Mammary epithelial cell (primary cell): ENCODE data around the gene CCL2.

Experiments used
- EZH2 ChIP-seq: IDR thresholded peaks from 2 replicates; pipeline ENCODE4 v1.6.1; 2012; ENCODE audit warnings: low read length, inconsistent platforms, borderline replicate concordance
- TF ChIP-seq, protein P1 (sequence below), 2 donors: IDR thresholded peaks in 1 of 2; conservative IDR thresholded peaks in 1 of 2; 2 replicates each; pipeline ENCODE4 v1.5.1; 2011 to 2012; ENCODE audit warnings: inconsistent platforms in 2 of 2, low read length in 2 of 2, mild to moderate bottlenecking in 2 of 2, control low read depth in 1 of 2, low read depth in 1 of 2; ENCODE audit not compliant: insufficient read depth in 1 of 2; ENCODE audit errors: extremely low read depth in 1 of 2

DNA sequence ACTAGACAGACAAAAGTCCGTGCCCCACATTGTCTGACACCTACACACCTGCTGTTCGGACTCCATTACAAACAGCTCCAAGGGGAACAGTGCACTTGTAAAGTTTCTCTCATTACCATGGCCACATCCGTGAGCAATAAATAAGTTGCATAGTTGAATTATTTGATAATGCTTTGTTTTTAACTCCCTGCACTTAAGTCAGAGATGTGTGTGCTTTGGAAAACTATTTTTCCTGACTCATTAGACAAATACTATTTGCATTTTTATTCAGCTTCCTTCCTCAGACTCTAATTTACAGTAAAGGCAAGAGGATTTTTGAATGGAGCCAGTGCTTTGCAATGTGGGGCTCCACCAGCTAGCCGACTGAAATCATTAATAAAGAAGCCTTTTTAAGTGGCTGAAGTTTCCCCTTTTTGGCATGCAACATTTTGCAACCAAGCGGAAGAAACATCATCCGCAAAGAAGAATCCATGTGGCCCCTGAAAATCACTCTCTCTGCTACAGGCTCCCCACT, 6.5 kb upstream of the CCL2 start:
- TF ChIP-seq, protein P1, sequence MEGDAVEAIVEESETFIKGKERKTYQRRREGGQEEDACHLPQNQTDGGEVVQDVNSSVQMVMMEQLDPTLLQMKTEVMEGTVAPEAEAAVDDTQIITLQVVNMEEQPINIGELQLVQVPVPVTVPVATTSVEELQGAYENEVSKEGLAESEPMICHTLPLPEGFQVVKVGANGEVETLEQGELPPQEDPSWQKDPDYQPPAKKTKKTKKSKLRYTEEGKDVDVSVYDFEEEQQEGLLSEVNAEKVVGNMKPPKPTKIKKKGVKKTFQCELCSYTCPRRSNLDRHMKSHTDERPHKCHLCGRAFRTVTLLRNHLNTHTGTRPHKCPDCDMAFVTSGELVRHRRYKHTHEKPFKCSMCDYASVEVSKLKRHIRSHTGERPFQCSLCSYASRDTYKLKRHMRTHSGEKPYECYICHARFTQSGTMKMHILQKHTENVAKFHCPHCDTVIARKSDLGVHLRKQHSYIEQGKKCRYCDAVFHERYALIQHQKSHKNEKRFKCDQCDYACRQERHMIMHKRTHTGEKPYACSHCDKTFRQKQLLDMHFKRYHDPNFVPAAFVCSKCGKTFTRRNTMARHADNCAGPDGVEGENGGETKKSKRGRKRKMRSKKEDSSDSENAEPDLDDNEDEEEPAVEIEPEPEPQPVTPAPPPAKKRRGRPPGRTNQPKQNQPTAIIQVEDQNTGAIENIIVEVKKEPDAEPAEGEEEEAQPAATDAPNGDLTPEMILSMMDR (conservative IDR thresholded peaks at IDR 0.05 in 1 of 2, IDR thresholded peaks at IDR 0.05 in 1 of 2; ENCODE audit: extremely low read depth in 1 of 2, insufficient read depth in 1 of 2, low read depth in 1 of 2, low read length in 2 of 2) = no peak
- TF ChIP-seq EZH2 = no peak
